NCI-H146 (cell line): ENCODE data around the gene GHRL.
"Not testable (repeated sequence)": the region's sequence is repeated elsewhere in the genome, so short reads cannot be mapped to it uniquely, and the experiment has no call there.

ENCODE experiments used
- DNase-seq: peaks from one replicate; lab custom pipeline; 2025; lab: John Stamatoyannopoulos, UW

The GHRL gene

GRCh38 chr3:10272977-10273376, 19.8 kb downstream of the GHRL start:
- DNase-seq: no peak

- DNase-seq: not testable (repeated sequence)
Measured at GRCh38 chr3:10272476-10272875, 20.3 kb downstream of the GHRL start.

GRCh38 chr3:10269443-10269842, 23.3 kb downstream of the GHRL start:
- no peak for DNase-seq

GRCh38 chr3:10268930-10269329, 23.8 kb downstream of the GHRL start:
- DNase-seq: no peak

- DNase-seq: no peak
Measured at GRCh38 chr3:10268116-10268515, 24.6 kb downstream of the GHRL start.

- not testable (repeated sequence) for DNase-seq
Measured at GRCh38 chr3:10266936-10267335, 25.8 kb downstream of the GHRL start.

GRCh38 chr3:10265833-10266232, 26.9 kb downstream of the GHRL start:
- no peak for DNase-seq

- DNase-seq: no peak
Measured at GRCh38 chr3:10263646-10264363, 28.9 kb downstream of the GHRL start.

GRCh38 chr3:10262027-10262426, 30.7 kb downstream of the GHRL start:
- DNase-seq: no peak

GRCh38 chr3:10260211-10260701, 32.5 kb downstream of the GHRL start:
- DNase-seq: no peak

GRCh38 chr3:10259798-10260197, 32.9 kb downstream of the GHRL start:
- no peak for DNase-seq

GRCh38 chr3:10259036-10259435, 33.7 kb downstream of the GHRL start:
- no peak for DNase-seq

GRCh38 chr3:10255835-10256234, 36.9 kb downstream of the GHRL start:
- no peak for DNase-seq

- DNase-seq: no peak
Measured at GRCh38 chr3:10253731-10254130, 39.0 kb downstream of the GHRL start.

- DNase-seq: no peak
Measured at GRCh38 chr3:10251006-10251405, 41.7 kb downstream of the GHRL start.

GRCh38 chr3:10249833-10250232, 42.9 kb downstream of the GHRL start:
- DNase-seq: no peak

- peak; percentile 22 for DNase-seq
Measured at GRCh38 chr3:10248984-10249748, 43.6 kb downstream of the GHRL start.

- DNase-seq: peak; percentile 97
Measured at GRCh38 chr3:10248184-10248983, 44.4 kb downstream of the GHRL start, which contains the start of gene TATDN2. TSS of gene TATDN2 (plus strand) at chr3:10248459. CDS start at chr3:10249201, 742 bp downstream.

GRCh38 chr3:10247679-10248183, 45.0 kb downstream of the GHRL start:
- DNase-seq: no peak

- DNase-seq: no peak
Measured at GRCh38 chr3:10245081-10245712, 47.5 kb downstream of the GHRL start.

- no peak for DNase-seq
Measured at GRCh38 chr3:10244009-10244408, 48.7 kb downstream of the GHRL start.
